HEK293T (cell line): ENCODE data around the gene GLI1.

Experiments
- CTCF ChIA-PET: fragments of 350-600 bp; formaldehyde crosslinking; extraction: SDS; loops from one replicate; lab custom pipeline; 2021; ENCODE audit warnings: antibody characterized with exemption, inconsistent platforms; lab: Yijun Ruan, JAX
- POLR2A ChIA-PET: fragments of 350-600 bp; formaldehyde crosslinking; extraction: SDS; loops from one replicate; lab custom pipeline; 2020; ENCODE audit warnings: antibody characterized with exemption, inconsistent platforms; lab: Yijun Ruan, JAX
- DNase-seq: peaks from one replicate; pipeline ENCODE4 v3.0.0; 2012; ENCODE audit warnings: mixed read lengths; ENCODE audit errors: extremely low spot score
- ARNT ChIP-seq: fragments of 450-650 bp; IDR thresholded peaks from 2 replicates; pipeline ENCODE4 v1.6.1; 2017; ENCODE audit warnings: mild to moderate bottlenecking
- BHLHE40 ChIP-seq: fragments of 450-650 bp; IDR thresholded peaks from 2 replicates; pipeline ENCODE4 v1.6.1; 2016; ENCODE audit warnings: mild to moderate bottlenecking, moderate library complexity, borderline replicate concordance
- CTBP1 ChIP-seq: fragments of 450-650 bp; IDR thresholded peaks from 2 replicates; pipeline ENCODE4 v1.6.1; 2016; ENCODE audit warnings: borderline replicate concordance
- ELF4 ChIP-seq: fragments of 450-650 bp; IDR thresholded peaks from 2 replicates; pipeline ENCODE4 v1.6.1; 2017; ENCODE audit warnings: antibody characterized with exemption
- FOXA1 ChIP-seq: fragments of 450-650 bp; IDR thresholded peaks from 2 replicates; pipeline ENCODE4 v1.6.1; 2016; ENCODE audit warnings: mild to moderate bottlenecking
- FOXK2 ChIP-seq: fragments of 450-650 bp; IDR thresholded peaks from 2 replicates; pipeline ENCODE4 v1.6.1; 2016; ENCODE audit warnings: mild to moderate bottlenecking
- FOXM1 ChIP-seq: fragments of 450-650 bp; IDR thresholded peaks from 2 replicates; pipeline ENCODE4 v1.6.1; 2017; ENCODE audit warnings: mild to moderate bottlenecking, borderline replicate concordance
- HDGF ChIP-seq: fragments of 450-650 bp; IDR thresholded peaks from 2 replicates; pipeline ENCODE4 v1.6.1; 2017; ENCODE audit warnings: antibody characterized with exemption, borderline replicate concordance
- L3MBTL2 ChIP-seq: fragments of 450-650 bp; conservative IDR thresholded peaks from 2 replicates; pipeline ENCODE4 v1.6.1; 2016; ENCODE audit warnings: mild to moderate bottlenecking
- LEF1 ChIP-seq: fragments of 450-650 bp; IDR thresholded peaks from 2 replicates; pipeline ENCODE4 v1.6.1; 2017; ENCODE audit warnings: mild to moderate bottlenecking, borderline replicate concordance
- PKNOX1 ChIP-seq: fragments of 450-650 bp; IDR thresholded peaks from 2 replicates; pipeline ENCODE4 v1.6.1; 2016
- SP1 ChIP-seq: fragments of 450-650 bp; IDR thresholded peaks from 2 replicates; pipeline ENCODE4 v1.6.1; 2017
- SUZ12 ChIP-seq: fragments of 450-650 bp; IDR thresholded peaks from 2 replicates; pipeline ENCODE4 v1.6.1; 2016; ENCODE audit warnings: mild to moderate bottlenecking
- TARDBP ChIP-seq: fragments of 450-650 bp; IDR thresholded peaks from 2 replicates; pipeline ENCODE4 v1.6.1; 2016
- ZNF384 ChIP-seq: fragments of 450-650 bp; IDR thresholded peaks from 2 replicates; pipeline ENCODE4 v1.6.1; 2016

The GLI1 gene

DNA sequence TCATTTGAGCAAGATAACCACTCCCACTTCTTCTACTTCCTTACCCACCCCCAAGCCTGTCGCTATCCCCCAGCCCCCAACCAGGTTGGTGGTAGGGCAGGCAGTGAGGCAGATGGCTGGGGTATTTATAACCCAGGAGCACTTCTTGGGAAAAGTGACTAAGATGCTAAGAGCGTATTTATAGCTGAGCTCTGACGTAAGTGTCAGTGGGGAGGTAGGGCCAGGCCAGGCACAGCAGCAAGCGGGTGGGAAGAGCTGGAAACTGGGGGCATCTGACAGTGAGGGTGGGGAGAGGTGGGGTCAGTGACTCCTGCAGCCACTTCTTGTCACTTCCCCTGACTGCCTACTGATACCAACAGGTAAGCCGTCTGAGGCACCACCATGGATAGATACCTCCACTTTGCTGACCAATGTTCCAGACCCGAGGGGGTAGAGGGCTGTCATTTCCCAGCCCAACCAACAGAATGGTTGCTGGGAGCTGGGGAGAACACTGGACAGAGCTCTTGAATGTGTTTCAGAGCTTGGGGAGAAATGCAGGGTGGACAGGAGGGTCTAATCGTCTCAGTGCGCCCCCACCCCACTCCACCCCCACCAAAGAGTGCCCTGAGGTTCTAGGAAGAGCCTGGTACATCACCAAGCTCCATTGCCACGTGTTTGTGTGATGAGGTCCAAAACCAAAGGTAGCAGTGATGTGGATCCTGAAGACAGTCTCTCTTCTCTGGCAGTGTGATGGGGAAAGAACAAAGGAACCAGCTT, 7.2 kb upstream of the GLI1 start:
- TF ChIP-seq SP1 (no peak), FOXM1 (no peak), ZNF384 (no peak), FOXA1 (no peak), ELF4 (no peak), SUZ12 (no peak), CTBP1 (no peak), TARDBP (no peak), L3MBTL2 (no peak), FOXK2 (no peak), PKNOX1 (no peak)
- CTCF ChIA-PET: interaction anchor here (0.6 to 2.6 kb wide), 32 partner anchors 8 to 239 kb away, joined by 3 to 34 read pairs (median 4); no protein-coding TSS in a partner anchor
- POLR2A ChIA-PET: interaction anchor here (0.6 to 3.5 kb wide), 14 partner anchors 9 to 222 kb away, joined by 3 to 23 read pairs (median 5); partner anchors contain the start of genes INHBC and SHMT2
- no peak for DNase-seq

DNA sequence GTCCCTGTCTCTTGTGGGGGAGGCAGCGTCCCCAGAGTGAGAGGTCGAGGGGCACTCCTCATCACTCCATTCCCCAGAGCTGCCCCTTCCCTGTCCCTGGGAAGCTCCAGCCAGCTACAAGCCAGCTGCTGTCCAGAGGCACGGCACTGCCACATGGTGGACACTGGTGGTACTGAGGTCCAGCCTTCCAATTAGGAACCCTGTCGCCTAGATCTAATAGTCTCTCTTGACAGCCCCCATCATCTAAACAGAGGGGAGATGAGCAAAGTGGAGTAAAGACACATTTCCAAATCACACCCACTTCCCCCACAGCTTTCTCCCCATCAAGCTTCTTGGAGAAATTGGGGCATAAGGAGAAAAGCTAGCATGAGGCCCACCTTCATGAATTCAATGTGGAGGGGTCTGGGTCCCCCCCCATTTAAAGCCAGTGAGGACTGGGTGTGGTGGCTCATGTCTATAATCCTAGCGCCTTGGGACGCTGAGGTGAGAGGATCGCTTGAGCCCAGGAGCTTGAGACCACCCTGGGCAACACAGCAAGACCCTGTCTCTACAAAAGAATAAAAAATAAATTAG, 6.6 kb upstream of the GLI1 start:
- peak; percentile 77 for DNase-seq
- CTCF ChIA-PET: interaction anchor here (0.7 to 2.6 kb wide), 29 partner anchors 8 to 240 kb away, joined by 3 to 34 read pairs (median 4); no protein-coding TSS in a partner anchor
- TF ChIP-seq BHLHE40 (no peak), ZNF384 (no peak), L3MBTL2 (no peak), PKNOX1 (no peak), SUZ12 (no peak), ELF4 (no peak), CTBP1 (no peak), ARNT (no peak), LEF1 (no peak)
- POLR2A ChIA-PET: interaction anchor here (0.6 to 3.5 kb wide), 16 partner anchors 8 to 223 kb away, joined by 3 to 23 read pairs (median 5); partner anchors contain the start of genes INHBC, SHMT2 and STAC3

DNA sequence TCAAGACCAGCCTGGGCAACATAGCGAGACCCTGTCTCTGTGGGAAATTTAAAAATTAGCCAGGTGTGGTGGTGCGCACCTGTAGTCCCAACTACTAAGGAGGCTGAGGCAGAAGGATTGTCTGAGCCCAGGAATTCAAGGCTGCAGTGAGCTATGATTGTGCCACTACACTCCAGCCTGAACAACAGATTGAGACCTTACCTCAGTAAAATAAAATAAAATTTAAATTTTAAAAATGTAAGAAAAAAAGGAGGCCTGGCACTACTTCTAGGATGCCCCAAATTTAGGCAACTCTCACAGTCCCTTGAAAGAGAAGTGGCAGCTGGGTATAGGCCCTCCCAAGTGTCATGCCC, 5.4 kb upstream of the GLI1 start:
- DNase-seq: no peak
- no peak for TF ChIP-seq SP1
- no peak for TF ChIP-seq PKNOX1
- POLR2A ChIA-PET: interaction anchor here (0.6 to 3.5 kb wide), 14 partner anchors 9 to 738 kb away, joined by 3 to 27 read pairs (median 8); partner anchors contain the start of genes SHMT2 and STAC3
- CTCF ChIA-PET: interaction anchor here (2.2 to 2.6 kb wide), 2 partner anchors 154 to 192 kb away, joined by 15 to 16 read pairs; no protein-coding TSS in a partner anchor

- TF ChIP-seq ARNT (no peak), PKNOX1 (peak; percentile 98)
- CTCF ChIA-PET: interaction anchor here (0.6 to 2.2 kb wide), 10 partner anchors 10 to 212 kb away, joined by 3 to 15 read pairs (median 4); no protein-coding TSS in a partner anchor
- DNase-seq: no peak
- POLR2A ChIA-PET: interaction anchor here (0.6 to 3.5 kb wide), 32 partner anchors 8 to 1339 kb away, joined by 3 to 27 read pairs (median 5); partner anchors contain the start of genes DCTN2, DDIT3, INHBC and MARS1
Measured at GRCh38 chr12:57454566-57455373, 4.8 kb upstream of the GLI1 start, which contains the start of gene INHBE. INHBE (plus strand) TSS chr12:57455307; CDS start chr12:57455537, 230 bp downstream.

GRCh38 chr12:57455374-57456144, 4.0 kb upstream of the GLI1 start:
- POLR2A ChIA-PET: interaction anchor here (0.6 to 3.5 kb wide), 36 partner anchors 8 to 1340 kb away, joined by 3 to 27 read pairs (median 5); partner anchors contain the start of genes DCTN2, DDIT3, INHBC and MARS1
- TF ChIP-seq FOXM1 (no peak), ARNT (no peak), LEF1 (no peak), PKNOX1 (no peak), HDGF (no peak), FOXA1 (no peak), ZNF384 (no peak), ELF4 (no peak)
- DNase-seq: no peak
- CTCF ChIA-PET: interaction anchor here (0.6 to 2.2 kb wide), 15 partner anchors 11 to 216 kb away, joined by 3 to 15 read pairs (median 3); no protein-coding TSS in a partner anchor
